Effector memory CD4-positive, alpha-beta T cell (primary cell): ENCODE results near the gene C1QTNF1.

ENCODE experiments used
- DNase-seq, 3 donors: peaks; one replicate each; pipeline ENCODE4 v3.0.0-alpha.2; 2020
- H3K27ac ChIP-seq: 2 replicates; pipeline ENCODE4 v1.7.0; 2013; ENCODE audit warnings: mild to moderate bottlenecking, low read length, moderate library complexity; ENCODE audit not compliant: insufficient read depth, poor library complexity, severe bottlenecking
- H3K27me3 ChIP-seq: replicated peaks from 2 replicates; pipeline ENCODE4 v1.7.0; 2013; ENCODE audit warnings: mild to moderate bottlenecking, low read length; ENCODE audit not compliant: insufficient read depth, control insufficient read depth, poor library complexity, severe bottlenecking
- H3K36me3 ChIP-seq: 2 replicates; pipeline ENCODE4 v1.7.0; 2013; ENCODE audit warnings: mild to moderate bottlenecking, low read length, moderate library complexity; ENCODE audit not compliant: control insufficient read depth, insufficient read depth
- H3K4me1 ChIP-seq: 2 replicates; pipeline ENCODE4 v1.7.0; 2013; ENCODE audit warnings: low read length, mild to moderate bottlenecking; ENCODE audit not compliant: control insufficient read depth, insufficient read depth, poor library complexity, severe bottlenecking
- H3K4me3 ChIP-seq: 2 replicates; pipeline ENCODE4 v1.7.0; 2013; ENCODE audit warnings: low read length, low read depth, mild to moderate bottlenecking; ENCODE audit not compliant: insufficient read depth, poor library complexity, severe bottlenecking
- H3K9me3 ChIP-seq: 2 replicates; pipeline ENCODE4 v1.7.0; 2013; ENCODE audit warnings: mild to moderate bottlenecking, low read length, moderate library complexity; ENCODE audit not compliant: control insufficient read depth

The C1QTNF1 gene

GRCh38 chr17:79042421-79043190 lies 18.6 kb downstream of the C1QTNF1 start:
- no peaks in the 10 kb centered on the region for H3K9me3 ChIP-seq
- no peaks in the 10 kb centered on the region for H3K4me1 ChIP-seq
- H3K27me3 ChIP-seq, result no peaks in the 10 kb centered on the region
- no peak overlapping the region for H3K4me3 ChIP-seq
- H3K36me3 ChIP-seq, result no peaks in the 10 kb centered on the region
- peak; percentile 25 to 52 (median 34) for DNase-seq
- H3K27ac ChIP-seq, result no peak overlapping the region

DNA sequence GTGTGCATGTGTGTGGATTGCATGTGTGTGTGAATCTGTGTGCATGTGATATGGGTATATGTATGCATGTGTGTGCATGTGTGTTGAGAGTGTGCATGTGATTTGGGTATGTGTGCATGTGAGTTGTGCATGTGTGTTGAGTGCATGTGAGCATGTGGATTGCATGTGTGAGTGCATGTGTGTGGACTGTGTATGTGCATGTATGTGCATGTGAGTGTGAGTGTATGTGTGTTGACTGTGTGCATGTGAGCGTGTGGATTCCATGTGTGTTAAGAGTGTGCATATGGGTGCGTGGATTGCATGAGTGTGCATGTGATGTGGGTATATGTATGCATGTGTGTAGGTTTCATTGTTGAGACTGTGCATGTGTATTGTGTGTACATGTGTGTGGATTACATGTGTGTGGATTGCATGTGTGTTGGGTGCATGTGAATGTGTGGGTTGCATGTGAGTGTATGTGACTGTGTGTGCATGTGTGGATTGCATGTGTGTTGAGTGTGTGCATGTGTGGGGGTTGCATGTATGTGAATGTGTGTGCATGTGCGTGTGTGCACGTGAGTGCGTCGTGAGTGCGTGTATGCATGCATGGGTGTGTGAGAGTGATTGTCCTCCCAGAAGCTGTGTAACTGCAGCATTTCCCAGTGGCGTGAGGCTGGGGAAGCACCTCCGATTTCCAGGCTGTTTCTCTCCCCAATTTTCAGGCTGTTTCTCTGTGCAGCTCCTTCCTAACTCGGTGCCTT lies 19.4 kb downstream of the C1QTNF1 start:
- no peaks in the 10 kb centered on the region for H3K9me3 ChIP-seq
- no peak for DNase-seq
- no peak overlapping the region for H3K27ac ChIP-seq
- H3K4me1 ChIP-seq, result no peaks in the 10 kb centered on the region
- no peaks in the 10 kb centered on the region for H3K36me3 ChIP-seq
- H3K27me3 ChIP-seq, result no peaks in the 10 kb centered on the region
- H3K4me3 ChIP-seq, result no peak overlapping the region

DNA sequence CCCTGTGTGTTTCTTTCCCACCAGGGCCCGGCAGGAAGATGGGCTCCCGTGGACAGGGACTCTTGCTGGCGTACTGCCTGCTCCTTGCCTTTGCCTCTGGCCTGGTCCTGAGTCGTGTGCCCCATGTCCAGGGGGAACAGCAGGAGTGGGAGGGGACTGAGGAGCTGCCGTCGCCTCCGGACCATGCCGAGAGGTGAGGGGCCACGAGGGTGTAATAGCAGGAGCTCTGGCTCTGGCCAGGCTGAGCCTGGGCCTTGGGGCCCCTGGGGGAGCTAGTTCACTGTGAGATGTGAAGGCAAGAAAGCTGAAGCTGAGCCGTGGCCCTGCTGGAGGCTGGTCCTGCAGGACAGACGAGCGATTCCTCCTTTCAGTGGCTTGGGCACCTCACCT lies 20.0 kb downstream of the C1QTNF1 start:
- no peaks in the 10 kb centered on the region for H3K9me3 ChIP-seq
- no peaks in the 10 kb centered on the region for H3K4me1 ChIP-seq
- no peak overlapping the region for H3K4me3 ChIP-seq
- no peaks in the 10 kb centered on the region for H3K27me3 ChIP-seq
- H3K36me3 ChIP-seq, result no peaks in the 10 kb centered on the region
- no peak overlapping the region for H3K27ac ChIP-seq
- no peak for DNase-seq

DNA sequence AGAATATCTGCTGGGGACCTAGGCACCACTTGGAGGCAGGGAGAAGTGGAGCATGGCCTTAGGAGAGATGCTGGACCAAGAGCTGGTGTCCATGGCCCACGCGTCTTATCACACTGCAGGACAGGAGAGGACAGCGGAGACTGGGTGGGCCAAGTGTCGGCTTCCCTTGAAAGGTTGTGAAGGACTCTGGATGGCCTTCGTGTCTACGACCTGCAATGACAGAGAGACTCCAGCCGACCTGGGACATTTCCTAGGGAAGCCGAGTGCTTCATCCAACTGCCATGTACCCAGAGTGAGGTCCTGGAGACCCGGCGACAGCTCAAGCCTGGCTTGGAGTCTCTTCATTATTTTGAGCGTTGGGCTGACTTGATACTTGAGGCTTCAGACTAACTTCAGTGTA lies 20.5 kb downstream of the C1QTNF1 start:
- no peaks in the 10 kb centered on the region for H3K4me1 ChIP-seq
- H3K4me3 ChIP-seq, result no peak overlapping the region
- H3K9me3 ChIP-seq, result no peaks in the 10 kb centered on the region
- no peaks in the 10 kb centered on the region for H3K27me3 ChIP-seq
- DNase-seq, result no peak
- H3K27ac ChIP-seq, result no peak overlapping the region
- H3K36me3 ChIP-seq, result no peaks in the 10 kb centered on the region

DNA sequence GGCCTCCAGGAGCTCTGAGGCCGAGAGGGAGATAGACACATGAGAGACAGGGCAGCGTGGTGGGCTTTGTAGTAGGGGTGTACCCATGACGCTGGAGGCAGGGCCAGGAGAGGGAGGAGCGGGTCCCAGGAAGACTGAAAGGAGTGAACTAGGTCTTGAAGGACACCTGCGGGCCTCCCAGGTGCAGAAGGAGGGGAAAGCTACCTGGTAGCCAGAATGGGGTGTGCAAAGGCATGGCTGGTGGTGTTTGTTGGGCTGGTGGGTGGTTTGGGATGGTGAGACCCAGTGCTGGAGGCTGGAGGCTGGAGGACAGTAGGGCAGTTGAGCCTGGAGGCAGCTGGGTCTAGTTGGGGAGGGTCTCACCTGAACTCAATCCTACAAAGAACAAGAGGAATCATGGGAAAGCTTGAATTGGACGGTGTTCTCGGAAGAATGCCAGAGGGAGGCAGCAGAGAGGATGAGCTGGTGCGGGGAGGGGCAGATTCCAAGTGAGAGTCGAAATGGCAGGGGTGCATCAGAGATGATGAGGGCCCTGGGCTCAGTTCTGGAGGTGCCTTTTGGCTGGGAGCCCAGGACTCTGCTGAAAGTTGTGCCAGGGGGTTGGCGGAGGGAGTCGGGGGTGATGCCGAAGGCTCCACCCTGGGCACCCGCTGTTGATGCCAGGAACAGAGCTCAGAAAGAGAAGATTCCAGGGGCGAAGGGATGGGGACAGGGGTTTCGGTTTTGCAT lies 21.2 kb downstream of the C1QTNF1 start:
- Histone ChIP-seq H3K27ac (no peak overlapping the region), H3K9me3 (no peaks in the 10 kb centered on the region), H3K4me3 (no peak overlapping the region), H3K27me3 (no peaks in the 10 kb centered on the region), H3K4me1 (no peaks in the 10 kb centered on the region), H3K36me3 (no peaks in the 10 kb centered on the region)
- DNase-seq, result no peak

GRCh38 chr17:79045842-79046196 lies 21.9 kb downstream of the C1QTNF1 start:
- Histone ChIP-seq H3K4me3 (no peak overlapping the region), H3K27ac (no peak overlapping the region), H3K9me3 (no peaks in the 10 kb centered on the region), H3K4me1 (no peaks in the 10 kb centered on the region), H3K36me3 (no peaks in the 10 kb centered on the region), H3K27me3 (no peaks in the 10 kb centered on the region)
- peak; percentile 18 to 36 (median 25) for DNase-seq

DNA sequence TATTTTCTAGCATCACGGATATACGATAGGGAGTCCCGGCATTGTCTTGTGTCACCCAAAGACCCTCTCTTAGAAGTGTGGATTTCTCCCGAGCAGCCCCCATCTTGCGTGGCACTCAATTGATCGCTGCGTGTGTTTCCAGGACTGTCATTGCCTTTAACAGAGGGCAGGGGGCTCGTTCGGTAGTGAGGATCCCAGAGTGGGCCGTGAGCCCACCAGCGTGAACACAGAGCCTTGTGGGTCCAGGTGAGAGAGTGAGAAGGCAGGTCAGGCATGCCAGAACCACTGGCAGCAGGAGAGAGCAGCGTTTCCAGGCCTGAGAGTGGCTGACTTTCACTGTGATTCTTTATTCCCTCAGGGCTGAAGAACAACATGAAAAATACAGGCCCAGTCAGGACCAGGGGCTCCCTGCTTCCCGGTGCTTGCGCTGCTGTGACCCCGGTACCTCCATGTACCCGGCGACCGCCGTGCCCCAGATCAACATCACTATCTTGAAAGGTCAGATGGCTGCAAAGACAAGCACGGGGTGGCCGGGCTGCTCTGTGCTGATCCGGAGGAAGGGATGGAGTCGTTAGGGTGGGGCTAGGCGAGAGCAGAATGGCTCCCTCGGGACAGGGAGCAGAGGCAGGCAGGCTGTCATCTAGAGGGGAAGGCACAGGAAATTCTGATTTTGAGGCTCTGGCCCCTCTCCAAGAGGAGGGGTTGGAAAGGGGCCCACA lies 22.4 kb downstream of the C1QTNF1 start:
- Histone ChIP-seq H3K27ac (no peak overlapping the region), H3K4me1 (no peaks in the 10 kb centered on the region), H3K4me3 (no peak overlapping the region), H3K9me3 (no peaks in the 10 kb centered on the region), H3K36me3 (no peaks in the 10 kb centered on the region), H3K27me3 (no peaks in the 10 kb centered on the region)
- no peak for DNase-seq

DNA sequence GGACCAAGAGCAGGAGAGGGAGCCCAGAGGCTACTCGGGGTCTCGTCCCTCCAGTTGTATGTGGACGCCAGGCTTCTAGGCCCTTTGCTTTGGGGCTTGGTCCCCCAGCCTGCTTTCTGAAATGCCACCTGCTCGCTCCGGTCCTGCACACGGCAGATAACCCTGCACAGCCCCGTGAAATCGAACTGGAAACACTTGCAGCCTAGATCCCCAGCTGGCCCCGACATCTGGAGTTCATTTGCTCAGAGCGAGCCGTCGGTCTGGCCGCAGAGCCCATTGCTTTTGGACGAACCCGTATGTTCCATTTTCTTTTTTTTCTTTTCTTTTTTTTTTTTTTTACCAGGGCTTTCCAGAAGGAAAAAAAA lies 22.9 kb downstream of the C1QTNF1 start:
- Histone ChIP-seq H3K4me3 (no peak overlapping the region), H3K4me1 (no peaks in the 10 kb centered on the region), H3K27me3 (no peaks in the 10 kb centered on the region), H3K9me3 (no peaks in the 10 kb centered on the region), H3K27ac (no peak overlapping the region), H3K36me3 (no peaks in the 10 kb centered on the region)
- no peak for DNase-seq

DNA sequence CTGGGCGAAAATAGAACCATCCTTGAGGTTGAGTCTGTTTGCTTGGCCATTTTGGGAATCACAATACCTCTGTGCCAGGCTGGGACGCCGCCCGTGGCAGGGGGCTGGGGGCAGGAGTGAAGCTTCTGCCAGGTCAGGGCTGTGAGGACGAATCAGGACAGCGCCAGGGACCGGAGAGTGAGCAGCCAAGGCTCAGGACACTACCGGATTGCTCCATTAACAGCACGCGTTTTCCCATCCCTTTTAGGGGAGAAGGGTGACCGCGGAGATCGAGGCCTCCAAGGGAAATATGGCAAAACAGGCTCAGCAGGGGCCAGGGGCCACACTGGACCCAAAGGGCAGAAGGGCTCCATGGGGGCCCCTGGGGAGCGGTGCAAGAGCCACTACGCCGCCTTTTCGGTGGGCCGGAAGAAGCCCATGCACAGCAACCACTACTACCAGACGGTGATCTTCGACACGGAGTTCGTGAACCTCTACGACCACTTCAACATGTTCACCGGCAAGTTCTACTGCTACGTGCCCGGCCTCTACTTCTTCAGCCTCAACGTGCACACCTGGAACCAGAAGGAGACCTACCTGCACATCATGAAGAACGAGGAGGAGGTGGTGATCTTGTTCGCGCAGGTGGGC lies 23.4 kb downstream of the C1QTNF1 start:
- H3K27me3 ChIP-seq, result no peaks in the 10 kb centered on the region
- no peaks in the 10 kb centered on the region for H3K36me3 ChIP-seq
- no peak overlapping the region for H3K4me3 ChIP-seq
- H3K27ac ChIP-seq, result no peak overlapping the region
- no peaks in the 10 kb centered on the region for H3K9me3 ChIP-seq
- no peaks in the 10 kb centered on the region for H3K4me1 ChIP-seq
- DNase-seq, result no peak
